ENCODE data around the gene MCC. TPM values are rescaled to one million over a fixed set of nuclear protein-coding genes. Genes with fewer than 3 reads are reported as not detected.

The MCC gene
- total RNA-seq, 4 donors from 2014 or later = 6.8 to 11.9 (median 9.0) TPM

DNA sequence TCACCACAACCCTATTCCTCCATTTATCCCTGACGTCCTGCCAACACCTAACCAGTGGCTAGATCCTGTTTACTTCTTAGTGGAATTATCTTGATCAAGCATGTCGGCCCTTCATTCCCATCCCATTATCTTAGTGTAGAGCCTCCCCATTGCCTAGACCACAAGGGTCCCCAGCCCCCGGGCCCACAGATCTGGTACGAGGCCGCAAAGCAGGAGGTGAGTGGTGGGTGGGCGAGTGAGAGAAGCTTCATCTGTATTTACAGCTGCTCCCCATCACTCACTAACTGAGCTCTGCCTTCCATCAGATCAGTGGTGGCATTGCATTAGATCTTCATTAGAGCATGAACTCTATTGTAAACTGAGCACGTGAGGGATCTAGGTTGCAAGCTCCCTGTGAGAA lies 236.2 kb downstream of the MCC start:
- H3K27me3 ChIP-seq = no peaks in the 10 kb centered on the region
- H3K27ac ChIP-seq = peak overlapping the region in 1 of 4 donors; percentile 7
- no peaks in the 10 kb centered on the region for H3K9me3 ChIP-seq
- no peaks in the 10 kb centered on the region for H3K36me3 ChIP-seq
- in situ Hi-C loops (cut with MboI; ENCODE audit: low sequenced_read_pairs in 4 of 4) (no loop called here), intact Hi-C loops (cut with DNase I; ENCODE audit: low total_unique reads) (no loop called here)
- no peak overlapping the region for H3K4me3 ChIP-seq
- DNase-seq (no peak), ATAC-seq (no peak)
- H3K4me1 ChIP-seq = peaks cover 0 to 52% of the 10 kb centered on the region in 2 donors
- no peak for TF ChIP-seq POLR2A (IDR thresholded peaks at IDR 0.05)
- TF ChIP-seq, protein P1, sequence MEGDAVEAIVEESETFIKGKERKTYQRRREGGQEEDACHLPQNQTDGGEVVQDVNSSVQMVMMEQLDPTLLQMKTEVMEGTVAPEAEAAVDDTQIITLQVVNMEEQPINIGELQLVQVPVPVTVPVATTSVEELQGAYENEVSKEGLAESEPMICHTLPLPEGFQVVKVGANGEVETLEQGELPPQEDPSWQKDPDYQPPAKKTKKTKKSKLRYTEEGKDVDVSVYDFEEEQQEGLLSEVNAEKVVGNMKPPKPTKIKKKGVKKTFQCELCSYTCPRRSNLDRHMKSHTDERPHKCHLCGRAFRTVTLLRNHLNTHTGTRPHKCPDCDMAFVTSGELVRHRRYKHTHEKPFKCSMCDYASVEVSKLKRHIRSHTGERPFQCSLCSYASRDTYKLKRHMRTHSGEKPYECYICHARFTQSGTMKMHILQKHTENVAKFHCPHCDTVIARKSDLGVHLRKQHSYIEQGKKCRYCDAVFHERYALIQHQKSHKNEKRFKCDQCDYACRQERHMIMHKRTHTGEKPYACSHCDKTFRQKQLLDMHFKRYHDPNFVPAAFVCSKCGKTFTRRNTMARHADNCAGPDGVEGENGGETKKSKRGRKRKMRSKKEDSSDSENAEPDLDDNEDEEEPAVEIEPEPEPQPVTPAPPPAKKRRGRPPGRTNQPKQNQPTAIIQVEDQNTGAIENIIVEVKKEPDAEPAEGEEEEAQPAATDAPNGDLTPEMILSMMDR (IDR thresholded peaks at IDR 0.05 in 4 of 5, conservative IDR thresholded peaks at IDR 0.05 in 1 of 5) = no peak

DNA sequence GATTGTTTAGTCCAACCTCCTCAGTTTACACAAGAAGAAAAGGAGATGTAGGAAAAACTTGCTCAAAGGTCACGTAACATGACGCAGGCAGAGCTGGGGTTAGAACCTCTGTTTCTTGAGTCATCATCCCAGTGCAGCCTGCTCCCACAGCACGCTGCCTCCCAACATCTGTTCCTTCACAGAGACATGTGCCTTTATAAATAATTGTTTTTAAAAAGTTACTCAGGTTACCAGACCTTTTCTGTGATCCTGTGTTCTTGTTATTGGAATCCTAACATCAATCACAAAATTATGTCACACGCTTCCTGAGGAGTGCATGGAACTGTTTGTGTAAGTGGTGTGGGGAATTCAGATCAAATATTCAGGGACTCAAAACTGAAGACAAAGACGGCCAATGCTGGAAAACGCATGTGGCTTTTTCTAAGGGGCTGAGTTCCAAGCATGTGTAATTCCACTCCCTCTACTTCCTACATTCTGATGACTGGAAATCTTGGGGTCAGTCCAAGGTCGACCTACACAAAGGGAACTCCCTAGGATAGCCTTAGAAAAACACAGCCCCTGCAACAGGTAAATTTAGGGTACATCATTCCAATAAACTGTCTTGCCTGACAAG lies 237.8 kb downstream of the MCC start:
- Histone ChIP-seq H3K4me3 (no peak overlapping the region), H3K27me3 (no peaks in the 10 kb centered on the region), H3K4me1 (peaks cover 0 to 61% of the 10 kb centered on the region in 2 donors), H3K36me3 (no peaks in the 10 kb centered on the region), H3K9me3 (no peaks in the 10 kb centered on the region), H3K27ac (peak overlapping the region; percentile 35 to 74 (median 61))
- peak; percentile 49 to 61 for ATAC-seq
- peak in 1 of 2 donors; percentile 13 for DNase-seq
- no peak for TF ChIP-seq POLR2A (IDR thresholded peaks at IDR 0.05)
- TF ChIP-seq, protein P1 (IDR thresholded peaks at IDR 0.05 in 4 of 5, conservative IDR thresholded peaks at IDR 0.05 in 1 of 5) = no peak
- intact Hi-C loops (cut with DNase I; ENCODE audit: low total_unique reads) (no loop called here), in situ Hi-C loops (cut with MboI; ENCODE audit: low sequenced_read_pairs in 4 of 4) (no loop called here)

DNA sequence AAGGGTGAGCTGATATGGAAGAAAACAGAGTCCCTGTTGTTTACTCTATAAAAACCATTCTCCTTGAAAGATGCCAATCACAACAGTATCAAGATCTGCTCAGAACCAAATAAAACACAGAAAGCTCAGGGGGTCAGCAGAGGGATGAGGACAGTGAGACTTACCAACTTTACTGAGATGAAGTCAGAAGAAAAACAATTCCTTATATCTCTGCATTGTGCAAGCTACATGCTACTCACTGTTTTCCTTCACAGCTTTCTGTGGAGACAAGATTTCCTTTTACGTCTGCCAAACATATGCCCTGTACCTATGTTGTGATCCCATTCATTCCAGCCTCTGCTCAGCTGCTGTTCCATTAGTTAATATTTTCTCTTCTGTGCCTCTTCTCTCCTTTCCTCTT lies 239.0 kb downstream of the MCC start:
- intact Hi-C loops (cut with DNase I; ENCODE audit: low total_unique reads) (no loop called here), in situ Hi-C loops (cut with MboI; ENCODE audit: low sequenced_read_pairs in 4 of 4) (no loop called here)
- peak overlapping the region; percentile 35 to 74 (median 61) for H3K27ac ChIP-seq
- ATAC-seq (no peak), DNase-seq (no peak)
- peaks cover 0 to 64% of the 10 kb centered on the region in 2 donors for H3K4me1 ChIP-seq
- no peaks in the 10 kb centered on the region for H3K36me3 ChIP-seq
- no peaks in the 10 kb centered on the region for H3K27me3 ChIP-seq
- no peaks in the 10 kb centered on the region for H3K9me3 ChIP-seq
- no peak overlapping the region for H3K4me3 ChIP-seq
- no peak for TF ChIP-seq POLR2A (IDR thresholded peaks at IDR 0.05)
- TF ChIP-seq, protein P1 (IDR thresholded peaks at IDR 0.05 in 4 of 5, conservative IDR thresholded peaks at IDR 0.05 in 1 of 5) = no peak

DNA sequence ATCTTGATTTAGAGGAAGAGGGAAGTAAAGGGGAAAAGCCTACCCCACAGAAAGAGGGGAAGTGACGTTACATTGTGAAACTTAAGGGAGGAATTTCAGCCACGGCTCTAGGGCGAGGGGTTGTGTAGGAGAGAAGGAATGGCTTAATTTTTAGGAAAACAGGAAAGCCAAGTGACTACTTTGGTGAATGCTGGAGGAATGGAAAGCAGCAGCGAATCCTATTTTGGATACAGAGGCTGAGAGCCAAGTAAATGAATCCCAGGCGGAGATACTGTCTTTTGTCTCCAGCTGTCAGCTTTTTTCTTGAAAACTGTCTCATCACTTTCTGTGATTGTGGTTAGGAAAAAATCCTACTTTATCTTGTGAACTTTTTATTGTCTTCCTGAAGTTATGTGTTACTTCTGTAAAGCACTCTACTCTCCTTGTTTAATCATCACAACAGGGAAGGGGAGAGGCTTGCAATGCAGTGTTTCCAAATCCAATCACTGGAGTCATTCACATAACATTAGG lies 241.8 kb downstream of the MCC start:
- Histone ChIP-seq H3K4me1 (peaks cover 0 to 58% of the 10 kb centered on the region in 2 donors), H3K27ac (peak overlapping the region; percentile 47 to 73 (median 58)), H3K9me3 (no peaks in the 10 kb centered on the region), H3K27me3 (no peaks in the 10 kb centered on the region), H3K4me3 (peak overlapping the region in 3 of 4 donors; percentile 14 to 31 (median 22)), H3K36me3 (no peaks in the 10 kb centered on the region)
- intact Hi-C loops (cut with DNase I; ENCODE audit: low total_unique reads) = no loop called here
- DNase-seq (no peak), ATAC-seq (peak; percentile 40 to 75)
- TF ChIP-seq, protein P1 (IDR thresholded peaks at IDR 0.05 in 4 of 5, conservative IDR thresholded peaks at IDR 0.05 in 1 of 5) = no peak
- TF ChIP-seq POLR2A (IDR thresholded peaks at IDR 0.05) = no peak
- in situ Hi-C loops (cut with MboI; ENCODE audit: low sequenced_read_pairs in 4 of 4) = no loop called here
